ENCODE data around the gene CCL4L2.
"Not testable (repeated sequence)": the region's sequence is repeated elsewhere in the genome, so short reads cannot be mapped to it uniquely, and the experiment has no call there.

- TF ChIP-seq PATZ1 (CRISPR knock-in tag; IDR thresholded peaks at IDR 0.05; ENCODE audit: borderline replicate concordance); RARB (CRISPR knock-in tag; IDR thresholded peaks at IDR 0.05); ZFP30 (CRISPR knock-in tag; IDR thresholded peaks at IDR 0.05); TCF4 (CRISPR knock-in tag; IDR thresholded peaks at IDR 0.05; ENCODE audit: borderline replicate concordance); BACH2 (CRISPR knock-in tag; IDR thresholded peaks at IDR 0.05; ENCODE audit: borderline replicate concordance); SNAI2 (CRISPR knock-in tag; IDR thresholded peaks at IDR 0.05); ZNF565 (CRISPR knock-in tag; conservative IDR thresholded peaks at IDR 0.05; ENCODE audit: low read depth); CREB5 (CRISPR knock-in tag; IDR thresholded peaks at IDR 0.05; ENCODE audit: low read depth); ZFP3 (CRISPR knock-in tag; IDR thresholded peaks at IDR 0.05); TSHZ2 (CRISPR knock-in tag; IDR thresholded peaks at IDR 0.05); ZC3H10 (CRISPR knock-in tag; IDR thresholded peaks at IDR 0.05); TOX (CRISPR knock-in tag; IDR thresholded peaks at IDR 0.05; ENCODE audit: borderline replicate concordance): not testable (repeated sequence)
Measured at GRCh38 chr17:36221581-36222100, 10.8 kb downstream of the CCL4L2 start.

All from SK-N-SH treated with all-trans-retinoic acid at 6 μM for 48 hours (cell line).